ENCODE measurements around the gene DDX60.
A peak's percentile ranks its signal among the peaks of the same experiment; 100 is the strongest.

The DDX60 gene

DNA sequence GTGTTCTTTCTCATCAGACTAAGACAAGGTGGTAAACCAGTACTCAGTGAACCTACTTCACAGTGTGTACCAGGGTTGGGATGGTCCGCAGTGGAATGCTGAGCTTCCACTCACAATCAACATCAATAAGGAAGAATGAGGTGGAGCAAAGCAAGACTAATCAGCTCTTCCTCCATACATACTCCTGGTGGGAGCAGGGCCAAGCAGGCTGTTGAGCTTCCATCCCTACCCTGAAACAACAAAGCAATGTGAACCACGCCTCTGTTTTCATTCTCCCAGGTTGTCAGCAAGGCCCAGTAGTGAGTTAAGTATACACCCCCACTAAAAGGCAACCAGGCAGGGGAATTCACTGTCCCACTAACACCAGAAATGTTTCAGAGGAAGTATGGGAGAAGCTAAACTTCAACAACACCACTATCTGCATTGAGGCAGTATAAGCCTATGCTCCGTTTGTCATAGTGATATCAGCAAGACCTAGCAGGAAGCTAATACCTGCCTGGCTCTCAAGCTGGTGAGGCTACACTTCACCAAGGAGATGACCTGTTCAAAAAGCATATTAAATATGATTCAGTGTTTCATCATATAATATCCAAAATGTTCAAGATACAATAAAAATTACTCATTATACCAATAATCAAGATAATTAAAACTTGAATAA lies 109.5 kb downstream of the DDX60 start:
- DNase-seq (ENCODE audit: low read depth) = no peak

DNA sequence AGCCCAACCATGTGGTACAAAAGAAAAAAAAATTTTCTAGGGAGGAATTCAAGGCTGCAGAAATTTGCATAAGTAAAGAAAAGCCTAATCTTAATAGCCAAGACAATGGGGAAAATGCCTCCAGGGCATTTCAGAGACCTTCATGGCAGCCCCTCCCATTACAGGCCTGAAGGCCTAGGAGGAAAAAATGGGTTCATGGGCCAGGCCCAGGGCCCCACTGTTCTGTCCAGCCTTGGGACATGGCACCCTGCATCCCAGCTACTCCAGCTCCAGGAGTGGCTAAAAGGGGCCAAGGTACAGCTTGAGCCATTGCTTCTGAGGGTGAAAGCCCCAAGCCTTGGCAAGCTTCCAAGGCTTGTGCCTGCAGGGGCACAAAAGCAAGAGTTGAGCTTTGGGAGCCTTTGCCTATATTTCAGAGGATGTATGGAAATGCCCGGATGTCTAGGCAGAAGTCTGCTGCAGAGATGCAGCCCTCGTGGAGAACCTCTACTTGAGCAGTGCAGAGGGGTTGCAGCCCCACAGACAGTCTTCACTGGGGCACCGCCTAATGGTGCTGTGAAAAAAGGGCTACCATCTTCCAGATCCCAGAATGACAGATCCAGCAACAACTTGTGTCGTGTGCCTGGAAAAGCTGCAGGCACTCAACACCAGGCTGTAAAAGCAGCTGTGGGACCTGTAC lies 115.2 kb downstream of the DDX60 start:
- DNase-seq (ENCODE audit: low read depth) = peak; percentile 4

DNA sequence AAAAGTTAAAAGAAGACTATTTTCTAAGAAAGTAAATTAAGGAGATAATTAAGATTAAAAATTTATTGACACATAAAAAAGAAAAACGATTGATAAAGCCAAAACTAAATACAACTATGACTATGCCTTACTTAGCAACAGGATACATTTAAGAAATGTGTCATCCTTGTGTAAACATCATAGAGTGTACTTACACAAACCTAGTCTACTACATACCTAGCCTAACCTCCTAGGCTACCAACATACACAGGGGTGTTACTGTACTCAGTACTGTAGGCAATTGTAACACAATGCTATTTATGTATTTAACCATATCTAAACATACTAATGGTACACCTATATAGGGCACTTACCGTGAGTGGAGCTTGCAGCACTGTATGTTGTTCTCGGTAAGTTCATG lies 117.9 kb downstream of the DDX60 start:
- peak; percentile 55 for DNase-seq (ENCODE audit: low read depth)

DNA sequence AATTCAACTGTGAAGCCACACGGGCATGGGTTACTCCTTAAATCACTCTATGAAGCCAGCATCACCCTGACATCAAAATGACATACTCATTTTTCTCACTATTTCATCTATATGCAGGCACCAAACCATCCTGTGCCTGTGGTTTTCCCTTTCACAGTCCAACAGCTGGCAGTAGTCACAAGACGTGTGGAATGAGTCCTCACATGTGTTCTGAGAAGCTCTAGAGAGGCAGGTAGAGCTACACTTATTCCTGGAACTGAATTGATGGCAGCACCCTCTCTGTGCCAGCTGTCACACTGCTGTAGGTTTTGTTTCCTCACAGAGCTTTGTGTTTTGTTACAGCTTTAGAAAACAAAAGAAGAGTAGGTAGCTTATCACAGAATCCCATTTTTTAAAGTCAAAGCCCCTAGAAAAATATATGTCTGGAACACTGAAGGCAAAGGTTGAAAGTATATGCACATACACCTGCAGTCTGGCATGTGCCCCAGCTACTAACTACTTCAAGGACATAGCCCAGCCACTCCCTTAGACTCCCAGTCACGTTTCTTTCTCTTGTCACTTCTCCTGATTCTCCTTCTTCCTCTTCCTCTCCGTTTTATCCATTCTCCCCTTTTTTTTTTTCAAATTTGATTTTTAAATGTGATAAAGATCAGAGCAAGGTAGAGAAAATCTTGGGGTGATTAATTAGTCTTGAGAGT lies 119.1 kb downstream of the DDX60 start:
- no peak for DNase-seq (ENCODE audit: low read depth)

DNA sequence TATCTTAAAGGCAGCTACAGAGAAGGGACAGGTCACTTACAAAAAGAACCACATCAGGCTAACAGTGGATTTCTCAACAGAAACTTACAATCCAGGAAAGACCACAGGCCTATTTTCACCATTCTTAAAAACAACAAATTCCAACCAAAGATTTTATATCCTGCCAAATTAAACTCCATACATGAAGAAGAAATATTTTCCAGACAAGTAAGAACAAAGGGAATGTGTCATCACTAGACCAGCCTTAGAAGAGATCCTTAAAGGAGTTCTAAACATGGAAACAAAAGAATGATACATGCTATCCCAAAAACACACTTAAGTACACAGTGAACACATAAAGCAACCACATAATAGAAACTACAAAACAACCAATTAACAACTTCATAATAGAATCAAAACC lies 120.6 kb downstream of the DDX60 start:
- no peak for DNase-seq (ENCODE audit: low read depth)

DNA sequence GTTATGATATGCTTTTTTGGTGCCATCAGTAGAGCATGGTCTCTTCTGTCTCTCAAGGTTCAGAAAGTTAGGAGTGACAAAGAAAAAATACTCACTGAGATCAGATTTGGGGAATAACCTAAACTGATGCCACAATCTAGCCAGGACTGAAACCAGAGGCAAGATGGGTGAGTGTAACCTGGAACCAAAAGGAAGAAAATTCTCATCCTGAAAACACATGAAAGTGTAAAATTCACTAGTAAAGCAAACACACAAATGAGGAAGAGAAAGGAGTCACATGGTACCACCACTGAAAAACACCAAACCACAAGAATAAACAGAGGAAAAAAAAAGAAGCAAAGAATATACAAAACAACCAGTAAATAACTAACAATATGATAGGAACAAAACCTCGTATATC lies 129.8 kb downstream of the DDX60 start:
- DNase-seq (ENCODE audit: low read depth) = no peak

DNA sequence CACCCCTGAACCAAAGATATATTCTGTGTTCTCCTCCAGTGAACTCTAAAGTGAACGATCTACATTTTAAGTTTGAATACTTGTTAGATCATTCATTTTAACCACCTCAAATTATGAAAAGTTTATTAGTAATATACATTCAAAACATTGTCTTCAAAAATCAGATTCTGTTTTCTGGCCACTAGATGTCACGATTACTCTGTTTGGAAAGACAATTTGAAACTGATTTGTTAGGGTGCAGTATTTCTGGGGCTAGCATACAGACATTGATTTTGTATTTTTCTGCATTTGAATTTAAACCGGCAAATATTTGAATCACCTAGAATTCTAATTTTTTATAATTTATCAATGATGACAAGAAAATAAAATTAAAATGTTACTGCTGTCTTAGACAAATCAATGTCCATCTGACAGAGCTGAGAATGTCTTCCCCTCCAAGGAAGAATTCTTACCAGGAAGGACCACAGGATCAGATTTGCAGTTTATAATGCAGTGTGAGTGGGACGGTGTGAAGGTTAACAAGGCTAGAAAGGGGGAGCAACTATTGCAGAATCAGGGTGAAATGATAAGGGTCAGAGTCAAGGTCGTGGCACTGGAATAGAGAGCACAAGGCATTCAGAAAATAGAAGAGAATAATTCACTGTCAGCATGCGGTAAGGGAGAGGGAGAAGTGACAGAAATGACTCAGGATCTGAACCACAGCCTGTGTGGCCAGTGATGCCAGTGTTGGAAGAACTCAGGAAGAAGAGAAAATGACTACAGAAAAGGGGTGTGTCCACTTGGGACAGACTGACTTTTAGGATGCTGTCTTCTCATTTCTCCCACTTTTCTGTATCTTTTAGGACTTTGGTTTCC lies 134.6 kb downstream of the DDX60 start:
- peak; percentile 60 for DNase-seq (ENCODE audit: low read depth)

DNA sequence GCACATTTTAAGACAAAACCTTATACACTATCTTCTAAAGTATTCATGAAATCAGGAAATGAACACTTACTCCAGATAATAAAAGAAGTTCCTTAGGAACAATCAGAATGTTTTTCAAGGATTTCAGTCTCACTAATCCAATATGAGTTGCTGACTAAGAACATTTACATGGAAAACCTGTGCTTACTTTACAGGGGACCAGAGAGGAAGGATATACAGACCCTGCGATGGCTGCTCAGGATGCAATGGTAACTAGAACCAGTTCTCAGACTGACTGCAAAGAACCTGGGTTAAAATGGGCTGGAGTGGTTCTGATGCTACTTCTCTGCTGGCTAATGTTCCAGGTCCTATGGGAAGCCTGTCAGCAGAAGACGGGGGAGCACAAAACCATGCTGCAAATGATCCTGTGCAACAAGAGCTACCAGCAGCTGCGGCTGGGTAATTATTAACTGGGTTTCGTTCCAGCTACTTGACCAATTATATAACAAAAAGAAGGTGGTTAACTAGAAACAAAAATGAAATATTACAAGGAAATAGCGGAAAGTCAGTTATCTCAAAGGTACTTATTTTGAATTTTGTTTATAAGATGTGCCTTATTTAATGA lies 140.9 kb downstream of the DDX60 start:
- DNase-seq (ENCODE audit: low read depth) = no peak

DNA sequence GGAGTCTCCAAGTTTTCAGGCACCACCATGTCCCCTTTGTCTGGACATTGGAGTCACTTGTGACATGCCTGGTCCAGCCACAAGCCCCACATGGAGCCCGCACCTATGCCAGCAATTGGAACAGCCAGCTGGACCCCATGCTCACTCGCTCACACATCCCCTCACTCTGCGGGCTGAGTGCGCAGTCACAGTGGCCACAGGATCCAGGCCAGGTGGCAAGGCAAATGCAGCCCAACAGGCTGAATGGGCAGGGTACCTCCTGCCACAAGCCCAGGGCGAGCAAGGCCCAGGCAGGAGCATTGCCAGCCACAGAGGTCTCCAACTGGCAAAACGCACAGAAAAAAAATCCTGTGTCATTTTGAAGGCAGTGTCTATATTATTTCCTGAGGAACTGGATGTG lies 144.2 kb downstream of the DDX60 start:
- DNase-seq (ENCODE audit: low read depth) = no peak

DNA sequence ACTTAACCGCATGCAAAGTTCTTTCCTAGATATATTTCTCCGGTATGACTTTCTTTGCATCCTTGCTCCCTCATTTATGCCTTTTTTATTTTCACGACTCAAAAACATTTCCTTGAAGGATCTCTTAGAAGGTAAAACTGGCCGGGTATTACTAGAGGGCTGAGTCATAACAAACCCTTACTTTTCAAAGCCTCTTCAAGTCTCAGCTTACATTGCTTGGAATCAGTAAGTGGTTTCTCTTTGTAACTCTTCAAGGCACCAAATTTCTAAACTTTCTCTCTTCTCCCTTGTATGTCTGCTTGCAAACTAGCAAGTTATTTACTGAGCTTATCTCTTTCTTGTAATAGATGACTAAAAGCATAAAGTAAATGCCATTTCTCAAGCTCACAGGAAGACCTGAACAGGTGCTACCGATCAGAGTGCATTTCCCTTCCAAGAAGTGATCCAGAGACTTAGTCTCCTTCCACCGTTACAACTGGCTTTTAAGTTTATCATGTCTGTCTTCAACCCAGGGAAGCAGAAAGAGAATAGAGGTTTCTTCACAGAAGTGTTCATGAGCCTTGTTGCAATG lies 150.8 kb downstream of the DDX60 start:
- no peak for DNase-seq (ENCODE audit: low read depth)
